Hepatocyte (in vitro differentiated cells): Measurements from ENCODE around the gene AKIRIN1.

Source experiments
- CTCF ChIP-seq: fragments of 200-600 bp; sonication (generic); IDR thresholded peaks from 2 replicates; pipeline ENCODE4 v1.5.1; 2016; ENCODE audit warnings: antibody characterized with exemption, mild to moderate bottlenecking; ENCODE audit not compliant: poor library complexity
- EZH2 ChIP-seq: fragments of 200-600 bp; sonication (generic); IDR thresholded peaks from 2 replicates; pipeline ENCODE4 v1.6.1; 2016; ENCODE audit warnings: antibody characterized with exemption, mild to moderate bottlenecking, borderline replicate concordance

DNA sequence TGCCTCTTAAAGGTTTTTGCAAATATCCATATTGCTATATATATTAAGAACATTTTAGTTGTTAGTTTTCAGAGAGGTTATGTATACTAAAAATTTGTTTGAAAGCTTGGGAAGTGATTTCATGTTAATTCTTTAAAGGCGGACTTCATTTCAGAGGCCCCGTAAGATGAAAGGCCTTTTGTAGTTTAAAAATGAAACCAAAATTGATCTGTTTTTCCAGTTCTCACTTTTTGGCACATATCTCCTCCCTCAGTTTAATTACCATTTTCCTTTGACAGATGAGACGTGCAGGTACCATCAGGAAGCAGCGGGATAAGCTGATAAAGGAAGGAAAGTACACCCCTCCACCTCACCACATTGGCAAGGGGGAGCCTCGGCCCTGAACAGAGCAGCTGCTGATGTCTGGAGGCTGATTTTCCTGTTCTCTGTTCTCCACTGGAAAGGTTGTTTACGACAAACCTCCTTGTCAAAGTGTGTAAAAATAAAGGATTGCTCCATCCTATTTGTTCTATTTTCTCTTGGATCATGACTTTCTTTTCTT is 43.1 kb downstream of the AKIRIN1 start:
- TF ChIP-seq EZH2: no peak
- TF ChIP-seq CTCF: no peak
